Activated naive CD4-positive, alpha-beta T cell treated with anti-CD3 and anti-CD28 coated beads, Interleukin-2, amount 10 ng/mL, durations not matched to agents 7 days and 5 days (primary cell): ENCODE measurements around the gene EEF1AKMT3.
"Not testable (repeated sequence)": the region's sequence is repeated elsewhere in the genome, so short reads cannot be mapped to it uniquely, and the experiment has no call there.

Experiments
- CTCF ChIA-PET: fragments of 350-600 bp; sonication (Branson Sonifier 250); formaldehyde crosslinking; loops from one replicate; lab custom pipeline; 2021; ENCODE audit warnings: antibody characterized with exemption; lab: Charles Lee
- DNase-seq: peaks from one replicate; pipeline ENCODE4 v3.0.0-alpha.2; 2020
- H3K27ac Mint-ChIP-seq: one replicate; pipeline ENCODE4 v1.8.0; 2021; ENCODE audit warnings: mild to moderate bottlenecking, moderate library complexity, mixed read lengths
- H3K27me3 Mint-ChIP-seq: one replicate; pipeline ENCODE4 v1.8.0; 2021; ENCODE audit warnings: mild to moderate bottlenecking, mixed read lengths
- H3K36me3 Mint-ChIP-seq: one replicate; pipeline ENCODE4 v1.8.0; 2021; ENCODE audit warnings: mixed read lengths
- H3K4me1 Mint-ChIP-seq: one replicate; pipeline ENCODE4 v1.8.0; 2021; ENCODE audit warnings: mixed read lengths
- H3K4me3 Mint-ChIP-seq: one replicate; pipeline ENCODE4 v1.8.0; 2021; ENCODE audit warnings: mild to moderate bottlenecking, moderate library complexity, mixed read lengths
- H3K9me3 Mint-ChIP-seq: one replicate; pipeline ENCODE4 v1.8.0; 2021; ENCODE audit warnings: mixed read lengths

EEF1AKMT3 gene

DNA sequence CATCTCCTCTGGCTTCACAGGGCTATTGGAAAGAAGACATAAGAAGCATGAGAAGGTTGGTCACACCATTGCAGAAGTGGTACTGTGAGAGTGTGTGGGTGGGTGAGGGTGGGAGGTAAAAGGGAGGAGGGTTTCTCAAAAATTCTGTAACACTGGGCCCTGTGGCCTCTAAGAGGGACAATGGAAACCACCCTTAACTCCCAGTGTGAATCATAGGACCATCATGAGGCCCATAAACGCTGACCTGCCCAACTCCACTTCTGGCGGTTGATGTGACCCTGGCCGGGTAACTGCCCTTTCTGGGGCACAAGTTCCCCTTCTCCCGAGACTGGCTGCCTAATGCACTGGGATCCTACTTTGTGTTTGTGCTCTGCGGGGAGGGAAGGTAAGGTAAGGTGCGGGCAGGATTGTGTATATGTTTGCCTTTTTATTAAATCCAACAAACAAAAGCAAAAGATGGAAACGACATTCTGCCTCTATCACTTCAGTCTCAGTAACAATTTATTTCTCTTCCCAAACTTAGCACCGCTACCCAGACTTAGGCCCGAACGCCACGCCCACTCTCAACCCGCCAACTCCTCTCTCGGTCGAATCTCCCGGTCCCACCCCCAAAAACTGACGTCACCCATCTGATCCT, 1.1 kb upstream of the EEF1AKMT3 start:
- no peaks in the 10 kb centered on the region for H3K9me3 Mint-ChIP-seq
- peak; percentile 93 for DNase-seq
- H3K4me3 Mint-ChIP-seq, result peak overlapping the region; percentile 94
- peaks cover 25% of the 10 kb centered on the region for H3K27me3 Mint-ChIP-seq
- peaks cover 23% of the 10 kb centered on the region for H3K36me3 Mint-ChIP-seq
- CTCF ChIA-PET, result interaction anchor here (0.8 to 1.9 kb wide), 4 partner anchors 10 to 15 kb away, joined by 3 to 8 read pairs (median 4); no protein-coding TSS in a partner anchor
- H3K27ac Mint-ChIP-seq, result peak overlapping the region; percentile 97
- H3K4me1 Mint-ChIP-seq, result peaks cover 39% of the 10 kb centered on the region

- H3K4me1 Mint-ChIP-seq, result peaks cover 33% of the 10 kb centered on the region
- H3K27ac Mint-ChIP-seq, result peak within 1 kb of the TSS; percentile 97
- peak within 1 kb of the TSS; percentile 94 for H3K4me3 Mint-ChIP-seq
- H3K9me3 Mint-ChIP-seq, result no peaks in the 10 kb centered on the region
- H3K36me3 Mint-ChIP-seq, result peaks cover 23% of the 10 kb centered on the region
- CTCF ChIA-PET, result interaction anchor here (0.7 to 1.9 kb wide), 6 partner anchors 9 to 134 kb away, joined by 3 to 8 read pairs (median 4); no protein-coding TSS in a partner anchor
- peaks cover 19% of the 10 kb centered on the region for H3K27me3 Mint-ChIP-seq
- DNase-seq, result peak; percentile 97
Measured at GRCh38 chr12:57771873-57772428, 463 bp upstream of the EEF1AKMT3 start, which contains the start of gene METTL1. Gene METTL1 (minus strand): TSS chr12:57772105. CDS start chr12:57772083, 22 bp downstream.

- not testable (repeated sequence) for H3K27me3 Mint-ChIP-seq, H3K4me3 Mint-ChIP-seq, H3K9me3 Mint-ChIP-seq, H3K27ac Mint-ChIP-seq, DNase-seq
- Mint-ChIP-seq H3K4me1 (peaks cover 38% of the 10 kb centered on the region), H3K36me3 (peaks cover 16% of the 10 kb centered on the region)
- CTCF ChIA-PET, result interaction anchor here (1.0 to 1.8 kb wide), 7 partner anchors 9 to 63 kb away, joined by 3 to 5 read pairs (median 3); no protein-coding TSS in a partner anchor
Measured at GRCh38 chr12:57774634-57775033, 2.2 kb downstream of the EEF1AKMT3 start.

DNA sequence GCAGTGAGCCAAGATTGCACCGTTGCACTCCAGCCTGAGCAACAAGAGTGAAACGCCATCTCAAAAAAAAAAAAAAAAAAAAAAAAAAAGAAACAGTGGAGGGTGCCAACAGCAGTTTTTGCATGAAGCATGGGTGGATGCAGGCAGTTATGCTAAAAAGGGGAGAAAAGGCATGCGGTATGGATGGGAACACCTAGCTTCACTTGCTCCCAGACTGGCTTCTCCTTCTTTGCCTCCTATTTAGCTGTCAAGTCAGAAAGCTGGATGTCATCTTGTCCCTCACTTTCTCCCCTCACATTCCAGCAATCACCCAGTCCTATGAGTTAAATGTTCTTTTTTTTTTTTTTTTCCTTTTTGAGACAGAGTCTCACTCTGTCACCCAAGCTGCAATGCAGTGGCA, 2.6 kb downstream of the EEF1AKMT3 start:
- Mint-ChIP-seq H3K9me3 (no peaks in the 10 kb centered on the region), H3K36me3 (peaks cover 12% of the 10 kb centered on the region), H3K27me3 (peaks cover 6% of the 10 kb centered on the region), H3K27ac (no peak overlapping the region), H3K4me3 (no peak overlapping the region), H3K4me1 (peaks cover 37% of the 10 kb centered on the region)
- DNase-seq, result no peak
- CTCF ChIA-PET, result interaction anchor here (1.0 to 1.8 kb wide), 7 partner anchors 9 to 62 kb away, joined by 3 to 5 read pairs (median 3); no protein-coding TSS in a partner anchor

- Mint-ChIP-seq H3K4me1 (peaks cover 37% of the 10 kb centered on the region), H3K4me3 (no peak overlapping the region), H3K9me3 (no peaks in the 10 kb centered on the region), H3K36me3 (peaks cover 10% of the 10 kb centered on the region), H3K27me3 (peaks cover 6% of the 10 kb centered on the region), H3K27ac (no peak overlapping the region)
- CTCF ChIA-PET, result interaction anchor here (1.1 to 1.7 kb wide), 4 partner anchors 17 to 62 kb away, joined by 3 to 5 read pairs (median 4); no protein-coding TSS in a partner anchor
- no peak for DNase-seq
Measured at GRCh38 chr12:57775563-57776246, 3.3 kb downstream of the EEF1AKMT3 start.

DNA sequence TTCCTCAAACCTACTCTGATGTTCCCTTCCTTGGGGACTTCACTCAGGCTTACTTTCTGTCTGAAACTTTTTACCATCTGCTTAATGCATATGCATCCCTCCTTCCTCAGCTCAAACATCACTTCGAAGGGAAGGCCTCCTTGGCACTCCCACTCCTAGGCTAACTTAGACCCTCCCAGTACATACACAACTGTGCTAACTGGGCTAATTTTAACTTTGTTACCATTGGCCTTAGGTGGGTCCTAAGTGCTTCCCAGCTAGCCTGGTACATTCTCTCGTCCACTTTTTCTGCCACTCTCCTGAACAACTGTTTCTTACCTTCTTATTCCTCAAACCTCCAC, 3.8 kb downstream of the EEF1AKMT3 start:
- Mint-ChIP-seq H3K36me3 (peaks cover 10% of the 10 kb centered on the region), H3K27me3 (peaks cover 6% of the 10 kb centered on the region), H3K4me3 (no peak overlapping the region), H3K27ac (no peak overlapping the region), H3K4me1 (peaks cover 40% of the 10 kb centered on the region), H3K9me3 (no peaks in the 10 kb centered on the region)
- DNase-seq, result no peak
- CTCF ChIA-PET, result interaction anchor here (1.6 to 1.7 kb wide), 2 partner anchors 17 to 27 kb away, joined by 3 to 5 read pairs; no protein-coding TSS in a partner anchor

GRCh38 chr12:57777367-57777766, 5.0 kb downstream of the EEF1AKMT3 start:
- no peak for DNase-seq
- Mint-ChIP-seq H3K27me3 (peaks cover 6% of the 10 kb centered on the region), H3K27ac (no peak overlapping the region), H3K4me3 (no peak overlapping the region), H3K9me3 (no peaks in the 10 kb centered on the region), H3K36me3 (peaks cover 7% of the 10 kb centered on the region), H3K4me1 (peaks cover 44% of the 10 kb centered on the region)
- CTCF ChIA-PET, result no interaction called here

DNA sequence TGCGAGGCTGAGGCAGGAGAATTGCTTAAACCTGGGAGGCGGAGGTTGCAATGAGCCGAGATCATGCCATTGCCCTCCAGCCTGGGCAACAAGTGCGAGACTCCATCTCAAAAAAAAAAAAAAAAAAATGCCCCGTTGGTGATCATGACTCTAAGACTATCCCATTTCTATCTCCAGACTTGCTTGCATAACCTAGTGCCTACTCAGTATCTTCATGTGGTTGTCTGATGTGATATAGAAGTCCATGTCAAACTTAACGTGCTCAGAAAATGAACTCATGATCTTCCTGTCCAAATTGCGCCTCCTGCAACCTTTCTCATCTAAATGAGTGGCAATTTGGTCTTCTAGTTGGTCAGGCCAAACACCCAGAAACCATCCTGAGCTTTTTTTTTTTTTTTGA, 5.5 kb downstream of the EEF1AKMT3 start:
- peaks cover 2% of the 10 kb centered on the region for H3K27me3 Mint-ChIP-seq
- no peak overlapping the region for H3K27ac Mint-ChIP-seq

DNA sequence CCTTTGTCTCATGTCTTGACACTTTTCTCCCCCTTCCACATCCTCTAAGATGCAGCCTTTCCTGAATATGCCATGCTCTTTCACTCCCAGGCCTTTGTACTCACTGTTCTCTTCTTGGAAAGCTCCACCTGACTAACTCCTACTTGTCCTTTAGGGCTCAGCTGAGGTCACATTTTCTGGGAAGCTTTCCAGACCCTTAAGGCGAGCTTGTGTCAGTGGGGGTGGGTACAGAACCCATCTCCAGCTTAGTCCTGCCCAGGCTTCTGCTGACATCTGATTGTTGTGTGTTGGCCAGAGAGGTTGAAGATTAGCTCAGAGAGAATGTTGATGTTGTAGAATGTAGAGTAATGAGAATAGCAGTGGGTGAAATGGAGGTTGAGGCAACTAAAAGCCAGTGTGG, 7.3 kb downstream of the EEF1AKMT3 start:
- peaks cover 50% of the 10 kb centered on the region for H3K4me1 Mint-ChIP-seq
- no peaks in the 10 kb centered on the region for H3K27me3 Mint-ChIP-seq
- H3K9me3 Mint-ChIP-seq, result no peaks in the 10 kb centered on the region
- H3K27ac Mint-ChIP-seq, result no peak overlapping the region
- DNase-seq, result no peak
- CTCF ChIA-PET, result interaction anchor here (1.1 to 2.0 kb wide), 4 partner anchors 14 to 125 kb away, joined by 3 to 10 read pairs (median 6); no protein-coding TSS in a partner anchor
- no peak overlapping the region for H3K4me3 Mint-ChIP-seq
- H3K36me3 Mint-ChIP-seq, result peaks cover 15% of the 10 kb centered on the region

More for the DNA sequence above, 5.5 kb downstream of the EEF1AKMT3 start:
- peaks cover 12% of the 10 kb centered on the region for H3K36me3 Mint-ChIP-seq
- H3K9me3 Mint-ChIP-seq, result no peaks in the 10 kb centered on the region
- DNase-seq, result no peak
- CTCF ChIA-PET, result no interaction called here
- peaks cover 48% of the 10 kb centered on the region for H3K4me1 Mint-ChIP-seq
- no peak overlapping the region for H3K4me3 Mint-ChIP-seq

GRCh38 chr12:57780284-57780897, 8.0 kb downstream of the EEF1AKMT3 start:
- peaks cover 15% of the 10 kb centered on the region for H3K36me3 Mint-ChIP-seq
- CTCF ChIA-PET, result interaction anchor here (1.1 to 2.0 kb wide), 8 partner anchors 14 to 125 kb away, joined by 4 to 10 read pairs (median 6); no protein-coding TSS in a partner anchor
- H3K4me1 Mint-ChIP-seq, result peaks cover 50% of the 10 kb centered on the region
- no peak overlapping the region for H3K4me3 Mint-ChIP-seq
- no peaks in the 10 kb centered on the region for H3K27me3 Mint-ChIP-seq
- no peaks in the 10 kb centered on the region for H3K9me3 Mint-ChIP-seq
- H3K27ac Mint-ChIP-seq, result peak overlapping the region; percentile 77
- no peak for DNase-seq

DNA sequence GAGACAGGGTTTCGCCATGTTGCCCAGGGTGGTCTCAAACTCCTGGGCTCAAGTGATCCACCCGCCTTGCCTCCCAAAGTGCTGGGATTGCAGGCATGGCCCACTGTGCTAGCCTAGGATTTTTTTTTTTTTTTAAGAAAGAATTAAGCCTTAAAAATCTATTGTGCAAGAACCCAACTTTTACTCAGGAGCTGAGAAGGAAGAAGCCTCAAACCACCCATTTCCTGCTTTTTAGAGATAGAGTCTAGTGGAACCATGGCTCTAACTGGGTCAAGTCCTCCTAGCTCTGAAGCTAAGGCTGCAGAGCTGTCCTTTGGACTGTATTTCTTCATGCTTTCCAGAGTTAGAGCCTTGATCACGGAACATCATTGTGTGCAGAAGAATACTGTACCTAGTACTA, 8.8 kb downstream of the EEF1AKMT3 start:
- Mint-ChIP-seq H3K27ac (peak overlapping the region; percentile 77), H3K27me3 (no peaks in the 10 kb centered on the region), H3K4me3 (no peak overlapping the region), H3K36me3 (peaks cover 15% of the 10 kb centered on the region), H3K4me1 (peaks cover 48% of the 10 kb centered on the region), H3K9me3 (no peaks in the 10 kb centered on the region)
- DNase-seq, result no peak
- CTCF ChIA-PET, result interaction anchor here (1.1 to 2.6 kb wide), 7 partner anchors 9 to 124 kb away, joined by 4 to 13 read pairs (median 7); partner anchors contain the start of genes EEF1AKMT3 and METTL1

DNA sequence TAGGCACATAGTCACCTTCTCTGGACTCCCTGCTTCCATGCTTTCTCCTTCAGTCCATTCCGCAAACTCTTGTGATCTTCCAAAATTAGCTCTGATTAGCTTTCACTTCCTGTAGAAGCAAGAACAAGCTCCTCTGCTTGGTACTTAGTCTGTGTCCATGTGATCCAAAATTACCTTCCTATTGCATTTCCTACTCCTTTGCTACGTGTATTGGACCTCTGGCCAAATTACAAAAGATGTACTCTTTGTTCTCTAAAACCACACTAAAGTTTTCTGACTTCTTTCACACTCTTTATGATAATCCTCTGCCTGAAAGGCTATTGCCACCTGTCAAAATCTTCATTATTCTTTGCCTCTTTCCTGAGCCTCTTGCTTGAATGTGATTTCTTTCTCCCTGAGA, 9.4 kb downstream of the EEF1AKMT3 start:
- H3K36me3 Mint-ChIP-seq, result peaks cover 19% of the 10 kb centered on the region
- DNase-seq, result no peak
- peaks cover 50% of the 10 kb centered on the region for H3K4me1 Mint-ChIP-seq
- H3K9me3 Mint-ChIP-seq, result no peaks in the 10 kb centered on the region
- peak overlapping the region; percentile 77 for H3K27ac Mint-ChIP-seq
- CTCF ChIA-PET, result interaction anchor here (1.1 to 2.6 kb wide), 7 partner anchors 9 to 123 kb away, joined by 4 to 13 read pairs (median 7); partner anchors contain the start of genes EEF1AKMT3 and METTL1
- no peaks in the 10 kb centered on the region for H3K27me3 Mint-ChIP-seq
- H3K4me3 Mint-ChIP-seq, result no peak overlapping the region

DNA sequence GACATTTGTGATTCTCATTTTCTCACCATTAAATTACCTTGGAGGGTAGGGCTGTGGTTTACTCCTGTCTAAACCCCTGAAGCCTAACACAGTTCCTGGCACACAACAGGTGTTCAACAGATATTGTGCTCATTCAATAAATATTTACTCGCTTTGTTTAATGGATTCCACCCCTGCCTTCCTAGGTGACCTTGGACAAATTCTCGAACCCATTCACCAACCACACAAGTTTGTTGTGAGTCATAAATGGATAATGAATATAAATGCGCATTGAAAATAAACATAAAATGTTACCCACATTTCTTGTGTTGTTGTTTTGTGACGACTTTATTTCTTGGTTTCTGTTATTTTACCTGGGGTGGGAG, 9.8 kb downstream of the EEF1AKMT3 start:
- H3K36me3 Mint-ChIP-seq, result peaks cover 19% of the 10 kb centered on the region
- peak overlapping the region; percentile 95 for H3K27ac Mint-ChIP-seq
- no peak for DNase-seq
- H3K4me3 Mint-ChIP-seq, result peak overlapping the region; percentile 99
- no peaks in the 10 kb centered on the region for H3K27me3 Mint-ChIP-seq
- peaks cover 50% of the 10 kb centered on the region for H3K4me1 Mint-ChIP-seq
- CTCF ChIA-PET, result interaction anchor here (1.0 to 2.6 kb wide), 7 partner anchors 12 to 123 kb away, joined by 3 to 13 read pairs (median 7); no protein-coding TSS in a partner anchor
- no peaks in the 10 kb centered on the region for H3K9me3 Mint-ChIP-seq
